HG03442 (cell line): ENCODE measurements around the gene CELSR3.

Experiments used
- ATAC-seq: cut with Tn5 transposase; IDR thresholded peaks from one replicate; pipeline ENCODE4 v1.9.1; 2021; ENCODE audit warnings: mild to moderate bottlenecking, moderate library complexity; ENCODE audit not compliant: unreplicated experiment

CELSR3 gene

DNA sequence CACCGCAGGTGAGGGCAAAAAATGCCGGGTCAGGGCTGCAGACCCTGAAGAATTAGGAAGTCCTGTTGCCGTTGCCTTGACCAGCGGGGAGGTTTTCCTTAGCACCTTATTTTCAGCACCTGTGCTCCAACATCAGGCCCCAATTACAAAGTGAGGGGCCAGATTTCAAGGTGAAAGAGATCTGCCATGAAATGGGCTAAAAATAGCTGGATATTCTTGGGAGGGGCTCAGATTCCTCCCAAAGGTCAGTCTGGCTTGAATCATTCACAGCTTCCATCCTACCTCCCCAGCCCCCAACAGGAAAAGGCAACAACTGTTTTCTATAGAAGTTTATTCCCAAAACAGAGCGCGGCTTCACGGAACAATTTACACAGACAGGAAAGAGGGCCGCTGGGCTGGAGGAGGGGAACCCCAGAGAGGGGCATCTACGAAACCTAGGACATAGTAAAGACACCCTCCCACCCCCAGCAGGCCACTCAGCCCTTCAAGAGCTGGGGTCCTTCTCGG is 26.5 kb downstream of the CELSR3 start:
- no peak for ATAC-seq

DNA sequence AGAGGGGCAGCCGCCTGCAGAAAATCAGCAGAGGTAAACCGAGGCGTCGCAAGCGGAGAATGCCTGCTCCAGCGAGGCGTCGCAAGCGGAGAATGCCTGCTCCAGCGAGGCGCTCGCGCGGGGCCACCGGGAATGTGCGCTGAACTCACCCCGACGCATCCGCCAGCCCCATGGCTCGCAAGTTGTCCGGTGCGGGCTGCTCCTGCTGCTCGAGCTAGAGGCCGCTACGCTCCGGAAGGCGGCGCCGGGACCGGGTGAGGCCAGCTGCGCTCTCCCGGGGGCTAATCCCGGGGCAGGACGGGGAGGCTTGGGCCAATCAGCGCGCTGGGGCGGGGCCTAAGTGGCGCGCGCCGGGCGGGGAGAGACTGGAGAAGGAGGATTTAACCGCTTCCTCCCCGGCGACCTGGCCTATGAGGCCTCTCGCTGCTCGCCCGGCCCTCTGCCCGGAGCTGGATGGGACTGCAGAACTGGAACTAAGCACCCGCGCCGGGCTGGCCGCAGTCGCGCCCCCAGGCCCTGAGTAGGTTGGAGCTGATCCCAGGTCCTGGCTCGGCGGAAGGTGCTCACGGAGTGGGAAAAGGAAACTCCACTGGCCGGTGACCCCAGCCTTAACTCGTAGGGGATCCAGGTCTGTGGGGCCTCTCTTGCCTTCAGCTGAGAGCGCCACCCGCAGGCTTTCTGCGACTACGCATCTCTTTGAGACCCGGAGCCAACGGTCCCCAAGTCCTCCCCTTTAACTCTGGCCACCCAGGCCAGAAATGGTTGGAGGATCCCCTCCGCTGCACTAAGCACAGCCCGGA is 27.3 kb downstream of the CELSR3 start, which contains the start of gene SLC26A6:
Gene SLC26A6, minus strand, starts transcription at position 240 of the 800 bp plus-strand sequence. Its CDS starts 68 bp downstream, at position 172.
- peak; percentile 89 for ATAC-seq

DNA sequence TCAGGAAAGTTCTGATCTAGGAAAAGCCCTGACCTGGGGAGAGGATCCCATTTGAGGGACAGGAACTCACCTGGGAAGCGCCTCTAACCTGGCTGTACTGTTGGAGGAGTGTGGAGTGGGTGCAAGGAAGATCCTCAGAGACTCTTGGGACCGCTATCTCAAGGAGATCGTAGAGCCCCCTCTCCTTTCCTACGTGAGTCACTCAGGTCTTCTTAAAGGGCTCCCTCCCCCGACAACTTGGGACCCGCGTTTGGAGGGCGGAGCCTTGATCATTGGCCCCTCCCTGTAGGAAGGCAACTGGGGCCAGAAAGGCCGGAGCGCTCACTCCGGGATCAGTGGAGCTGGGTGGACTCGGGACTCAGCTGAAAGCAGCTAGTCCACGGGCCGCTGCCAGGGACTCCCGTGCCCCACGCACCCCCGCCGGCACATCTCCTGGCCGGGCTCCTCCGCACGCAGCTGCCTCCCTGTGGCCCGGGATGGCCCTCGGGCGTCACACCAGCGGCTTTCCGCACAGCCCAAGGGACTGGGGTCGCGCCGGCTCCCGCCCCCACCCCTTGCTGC is 27.9 kb downstream of the CELSR3 start:
- peak; percentile 15 for ATAC-seq

DNA sequence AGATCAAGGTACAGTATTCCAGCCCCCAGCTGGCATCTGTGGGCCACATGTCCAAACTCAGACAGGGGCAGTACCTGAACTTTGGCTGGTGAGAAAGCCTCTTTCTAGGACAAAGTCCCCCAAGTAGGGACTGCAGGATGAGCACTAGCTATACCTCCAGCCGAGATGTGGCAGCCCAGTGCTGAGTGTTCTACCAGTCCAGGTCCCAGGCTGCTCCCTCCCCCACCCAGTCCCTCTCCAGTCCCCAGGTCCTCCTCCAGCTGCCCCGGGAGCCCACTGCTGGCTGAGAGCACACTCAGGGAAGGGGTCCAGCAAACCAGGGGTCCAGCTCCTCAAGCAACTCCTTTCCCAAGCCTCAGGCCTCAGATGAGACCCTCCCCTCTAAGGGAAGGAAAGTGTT is 28.9 kb downstream of the CELSR3 start:
- no peak for ATAC-seq

DNA sequence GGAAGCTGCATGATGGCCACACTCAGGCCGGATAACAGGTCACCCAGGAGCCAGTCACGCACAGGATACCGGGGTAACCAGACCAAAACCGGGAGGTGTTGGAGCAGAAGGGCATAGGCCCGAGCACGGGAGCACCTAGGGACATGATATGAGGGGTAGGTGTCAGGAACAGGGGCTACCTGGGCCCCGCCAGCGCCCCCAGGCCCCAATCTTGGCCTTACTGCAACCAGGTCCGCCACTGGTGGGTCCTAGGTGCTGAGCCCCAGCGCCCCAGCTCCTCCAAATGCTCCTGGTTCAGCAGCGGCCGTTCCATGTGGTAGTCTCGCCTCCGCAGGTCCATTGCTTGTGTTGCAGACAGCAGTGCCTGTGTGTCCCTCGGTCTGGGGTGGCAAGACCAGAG is 29.4 kb downstream of the CELSR3 start:
- no peak for ATAC-seq

DNA sequence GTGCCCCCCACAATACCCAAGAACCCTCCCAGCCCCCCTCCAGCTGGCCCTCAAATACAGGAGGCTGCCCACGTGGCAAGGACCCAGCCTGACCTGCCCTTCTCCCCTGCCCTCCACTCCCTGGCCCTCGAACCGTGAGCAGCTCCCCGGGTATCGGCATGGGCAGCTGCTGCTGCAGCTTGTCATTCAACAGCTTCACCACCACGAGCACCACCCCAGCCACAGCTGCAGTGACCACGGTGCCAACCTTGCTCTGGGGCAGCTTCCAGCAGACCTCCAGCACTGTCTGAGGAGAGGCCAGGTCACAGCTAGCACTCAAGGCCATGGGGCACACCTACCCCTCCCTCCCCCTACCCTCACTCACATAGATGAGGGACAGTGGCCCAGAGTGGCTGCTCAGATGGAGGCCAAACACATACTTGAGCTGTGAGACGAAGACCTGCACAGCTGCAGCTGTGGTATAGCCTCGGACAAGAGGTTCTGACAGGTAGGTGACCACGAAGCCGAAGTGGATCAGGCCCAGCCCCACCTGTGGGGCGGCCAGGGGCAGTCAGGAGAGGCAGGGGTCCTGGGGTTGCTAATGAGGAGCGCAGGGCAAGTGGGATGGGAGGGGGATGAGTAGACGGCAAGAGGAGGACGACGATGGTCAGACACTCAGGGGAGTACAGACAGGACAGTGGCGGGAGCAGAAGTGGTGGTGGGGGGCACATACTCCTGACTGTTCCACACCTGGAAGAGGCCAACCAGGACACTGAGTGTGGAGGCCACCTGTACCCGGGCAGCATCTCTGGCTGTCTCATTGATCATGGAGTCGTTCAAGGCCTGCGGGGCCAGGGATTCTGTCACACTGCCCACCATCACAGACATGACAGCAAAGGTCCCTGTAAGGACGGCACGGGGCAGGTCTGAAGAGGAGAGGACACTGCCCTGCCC is 30.9 kb downstream of the CELSR3 start:
- ATAC-seq = no peak

DNA sequence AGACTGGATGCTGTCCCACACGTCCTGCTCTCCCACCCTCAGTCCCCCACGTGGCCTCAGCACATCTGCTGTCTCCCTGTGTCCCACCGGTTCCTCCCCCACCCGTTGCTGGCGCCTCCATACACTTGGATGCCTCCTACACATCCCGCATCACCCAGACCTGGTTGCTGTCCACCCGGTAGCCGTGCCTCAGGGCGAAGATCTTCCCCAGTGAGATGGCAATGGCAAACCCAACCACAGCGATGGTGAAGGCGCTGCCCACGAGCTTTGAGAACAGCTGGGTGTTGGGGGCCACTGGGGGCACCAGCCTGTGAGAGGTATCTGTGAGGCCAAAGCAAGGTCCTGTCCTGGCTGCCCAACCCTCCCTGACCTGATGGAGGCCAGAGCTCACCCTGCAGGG is 31.9 kb downstream of the CELSR3 start:
- ATAC-seq = no peak

DNA sequence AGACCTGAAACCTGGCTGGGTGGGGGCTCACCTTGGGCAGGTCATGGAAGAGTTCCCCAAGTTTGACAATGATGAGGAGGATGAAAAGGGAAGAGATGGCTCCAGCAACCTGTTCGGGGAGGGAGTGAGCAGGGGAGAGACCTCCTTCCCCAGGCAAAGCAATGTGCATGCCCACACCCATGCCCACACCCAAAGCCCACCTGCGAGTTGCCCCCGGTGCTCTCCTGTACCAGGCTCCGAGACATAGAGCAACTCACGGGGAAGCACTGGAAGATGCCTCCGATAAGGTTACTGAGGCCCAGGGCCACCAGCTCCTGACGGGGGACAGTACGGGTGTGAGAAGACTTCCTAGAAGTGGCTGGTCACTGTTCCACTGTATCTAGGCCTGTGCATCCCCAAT is 32.3 kb downstream of the CELSR3 start:
- no peak for ATAC-seq

DNA sequence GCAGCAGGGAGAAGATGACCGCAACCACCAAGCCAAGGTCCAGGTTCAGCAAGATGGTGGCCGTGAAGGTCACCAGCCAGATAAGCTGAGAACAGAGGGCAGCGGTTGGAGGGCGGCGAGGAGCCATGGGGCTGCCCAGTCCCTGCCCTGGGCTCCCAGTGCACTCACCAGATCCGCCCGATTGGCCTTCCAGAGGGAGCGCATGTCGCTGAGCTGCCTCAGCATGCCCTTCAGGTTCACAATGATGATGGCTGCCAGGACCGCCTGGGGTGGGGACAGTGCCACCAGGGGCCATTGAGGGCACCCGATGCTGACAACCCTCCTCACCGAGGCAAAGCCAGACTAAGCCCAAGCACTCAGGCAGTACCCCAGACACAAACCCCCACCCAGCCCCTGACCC is 32.8 kb downstream of the CELSR3 start:
- no peak for ATAC-seq

DNA sequence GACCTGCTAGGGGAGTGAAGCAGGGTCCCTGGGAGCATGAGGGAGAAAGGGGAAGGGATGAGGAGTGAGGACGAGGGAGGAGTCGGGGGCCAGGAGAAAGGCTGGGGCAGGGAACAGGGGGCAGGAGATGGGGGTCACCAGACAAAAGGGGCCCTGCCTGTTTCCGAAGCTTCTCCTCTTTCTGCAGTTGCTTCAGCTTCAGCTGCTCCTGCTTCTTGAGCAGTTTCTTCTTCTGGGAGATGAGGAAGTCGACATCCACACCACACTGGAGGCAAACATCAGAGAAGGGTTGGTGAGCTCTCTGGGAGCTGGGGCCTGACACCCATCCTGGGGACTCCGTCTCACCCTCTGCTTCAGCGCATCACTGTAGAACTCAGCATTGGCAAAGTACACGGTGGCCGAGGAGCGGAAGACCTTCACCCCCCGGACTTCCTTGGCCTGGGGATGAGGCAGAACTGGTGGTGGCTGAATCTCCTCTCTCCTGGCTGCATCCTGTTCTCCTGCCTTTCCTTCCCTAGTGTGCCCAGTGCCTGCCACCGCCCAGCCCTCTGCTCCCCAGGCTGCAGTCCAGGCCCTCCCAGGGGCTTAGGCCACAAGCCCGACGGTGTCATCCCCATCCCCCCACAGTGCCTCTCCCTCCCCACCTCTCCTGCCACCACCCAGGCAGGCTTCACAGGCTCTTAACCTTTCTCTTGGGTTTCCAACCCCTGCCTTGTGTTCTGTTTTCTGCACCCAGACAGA is 34.2 kb downstream of the CELSR3 start:
- no peak for ATAC-seq

DNA sequence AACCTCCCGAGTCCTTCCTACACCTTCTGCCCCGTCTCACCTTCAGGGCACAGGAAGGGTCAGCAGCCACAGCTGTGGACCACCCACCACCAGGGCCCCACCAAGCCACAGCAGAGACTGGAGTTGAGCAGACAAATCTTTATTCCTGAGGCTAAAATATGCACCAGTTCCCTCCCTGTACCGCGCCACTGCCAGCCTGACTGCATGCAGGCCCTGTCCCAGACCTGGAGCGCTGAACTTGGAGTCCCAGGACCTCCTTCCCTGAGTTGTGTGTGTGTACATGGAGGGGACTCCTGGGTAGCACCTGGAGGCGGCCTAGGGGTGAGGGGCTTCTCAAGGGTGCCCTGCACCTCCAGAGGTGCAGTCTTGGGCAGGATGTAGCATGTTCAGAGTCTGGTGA is 37.1 kb downstream of the CELSR3 start:
- ATAC-seq = no peak

DNA sequence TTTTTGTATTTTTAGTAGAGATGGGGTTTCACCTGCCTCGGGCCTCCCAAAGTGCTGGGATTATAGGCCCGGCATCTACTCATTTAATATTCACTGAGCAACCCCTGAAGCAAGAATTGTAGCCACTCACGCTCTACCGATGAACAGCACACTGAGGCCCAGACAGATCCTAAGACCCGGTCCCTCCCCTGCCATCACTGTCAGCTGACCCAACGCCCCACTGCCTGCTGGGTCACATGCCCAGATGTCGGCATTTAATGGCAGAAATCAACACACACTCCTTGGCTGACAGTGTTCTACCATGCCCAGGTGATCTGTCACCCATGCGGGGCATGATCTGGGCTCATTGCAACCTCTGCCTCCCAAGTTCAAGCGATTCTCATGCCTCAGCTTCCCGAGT is 37.9 kb downstream of the CELSR3 start:
- no peak for ATAC-seq

DNA sequence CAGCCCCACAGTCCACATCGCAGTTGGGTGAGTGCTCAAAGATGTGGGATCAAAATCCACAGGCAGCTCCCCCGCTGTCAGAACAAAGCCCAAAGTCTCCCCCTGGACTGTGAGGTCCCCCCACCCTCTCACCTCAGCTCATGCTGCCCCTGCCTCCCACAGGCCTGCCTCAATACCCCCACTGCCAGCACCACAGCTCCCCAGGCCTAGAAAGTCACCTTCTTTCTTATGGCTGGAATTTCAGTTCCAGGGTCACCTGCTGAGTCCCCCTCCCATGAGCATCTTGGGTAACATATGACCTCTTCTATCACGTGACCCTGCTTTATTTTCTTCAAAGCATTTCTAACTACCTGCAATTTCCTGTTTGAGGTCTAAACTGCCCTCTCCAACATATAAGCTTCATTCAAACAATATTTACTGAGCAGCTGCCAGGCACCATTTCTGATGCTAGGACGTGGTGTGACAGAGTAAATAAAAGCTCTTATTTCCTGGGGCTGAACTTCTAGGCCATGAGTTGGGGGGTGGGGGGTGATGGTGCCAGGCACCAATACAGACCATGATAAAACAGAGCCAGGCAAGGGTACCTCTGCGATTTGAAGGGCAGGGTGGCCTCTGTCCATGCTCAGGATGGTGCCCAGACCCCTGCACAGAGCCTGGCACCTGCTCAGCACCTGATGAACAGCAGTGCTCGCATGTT is 38.7 kb downstream of the CELSR3 start:
- ATAC-seq = no peak

DNA sequence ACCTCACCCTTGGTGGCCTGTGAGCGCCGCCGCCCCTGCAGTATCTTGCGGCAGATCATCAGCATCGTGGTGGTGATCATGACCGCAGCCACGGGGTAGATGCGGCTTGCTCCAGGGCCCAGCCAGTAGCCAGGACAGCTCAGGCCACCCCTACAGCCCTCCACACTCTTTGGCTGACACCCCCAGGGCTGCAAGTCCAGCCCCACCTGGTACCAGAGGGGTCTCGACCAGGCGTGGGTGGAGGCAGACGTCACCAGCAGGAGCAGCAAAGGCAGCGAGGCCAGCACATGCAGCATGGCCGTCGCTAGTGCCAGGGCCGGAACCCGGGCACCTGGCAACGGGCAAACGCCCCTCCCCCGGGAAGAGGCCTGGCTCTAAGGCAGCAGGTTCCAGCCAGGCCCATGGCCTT is 41.2 kb downstream of the CELSR3 start, which contains the start of gene TMEM89:
Gene TMEM89, minus strand, starts transcription at position 309 of the 409 bp plus-strand sequence. Its CDS starts 13 bp downstream, at position 296.
- no peak for ATAC-seq

DNA sequence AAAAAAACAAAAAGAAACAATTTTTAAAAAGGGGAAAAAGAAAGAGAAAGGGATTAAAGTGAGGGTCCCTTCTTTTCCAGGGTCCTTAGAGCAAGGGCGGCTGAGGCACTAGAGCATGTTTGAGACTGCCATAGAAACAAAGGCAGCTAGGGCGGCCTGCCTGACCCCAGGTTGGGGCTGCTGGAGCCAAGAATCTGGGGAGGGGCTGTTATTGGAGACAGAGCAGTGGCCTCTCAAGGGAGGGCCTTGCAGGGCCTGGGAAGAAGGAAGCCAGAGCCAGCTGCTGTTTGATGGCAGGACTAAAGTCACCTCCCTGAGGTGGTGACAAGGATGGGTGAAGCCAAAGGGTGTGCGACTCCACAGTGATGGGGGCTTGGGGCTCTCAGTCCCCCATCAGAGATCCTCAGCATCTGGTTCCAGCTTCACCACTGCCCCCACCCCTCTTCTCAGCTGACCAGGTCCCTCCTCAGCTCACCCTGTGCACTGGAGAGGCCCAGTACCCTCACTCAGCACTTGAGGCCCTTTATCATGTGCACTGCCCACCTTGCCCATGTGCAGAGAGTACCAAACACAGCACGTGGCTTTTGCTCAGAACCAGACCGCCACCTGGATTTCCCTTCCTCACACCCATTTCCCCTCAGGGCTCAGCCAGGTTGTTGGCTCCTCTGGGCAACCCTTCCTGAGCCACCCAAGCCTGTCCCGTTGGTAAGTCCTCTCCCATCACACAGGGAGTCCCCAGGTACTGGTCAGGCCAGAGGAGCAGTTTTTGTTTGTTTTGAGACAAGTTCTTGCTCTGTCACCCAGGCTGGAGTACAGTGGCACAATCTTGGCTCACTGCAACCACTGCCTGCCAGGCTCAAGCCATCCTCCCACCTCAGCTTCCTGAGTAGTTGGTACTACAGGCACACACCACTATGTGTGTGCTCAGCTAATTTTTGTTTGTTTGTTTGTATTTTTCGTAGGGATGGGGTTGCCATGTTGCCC is 42.9 kb downstream of the CELSR3 start:
- no peak for ATAC-seq

DNA sequence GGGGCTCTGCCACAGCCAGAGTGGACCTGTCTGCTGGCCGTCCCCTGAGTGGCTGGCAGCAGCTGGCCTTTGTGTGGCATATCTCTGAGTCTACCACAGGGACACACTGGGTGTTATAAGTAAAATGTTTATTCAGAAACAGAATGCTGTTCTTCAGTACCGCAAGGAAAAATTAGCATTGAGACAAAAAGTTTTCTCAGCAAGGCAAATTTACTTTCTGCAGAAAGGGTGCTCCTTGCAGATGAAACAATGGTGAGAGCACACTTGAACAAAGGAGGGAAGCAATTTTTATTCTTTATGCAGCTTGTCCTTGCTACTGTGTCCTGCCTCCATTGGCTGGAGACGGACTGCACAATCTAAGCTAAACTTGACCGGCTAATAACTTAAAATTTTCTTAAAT is 45.1 kb downstream of the CELSR3 start:
- ATAC-seq = no peak

DNA sequence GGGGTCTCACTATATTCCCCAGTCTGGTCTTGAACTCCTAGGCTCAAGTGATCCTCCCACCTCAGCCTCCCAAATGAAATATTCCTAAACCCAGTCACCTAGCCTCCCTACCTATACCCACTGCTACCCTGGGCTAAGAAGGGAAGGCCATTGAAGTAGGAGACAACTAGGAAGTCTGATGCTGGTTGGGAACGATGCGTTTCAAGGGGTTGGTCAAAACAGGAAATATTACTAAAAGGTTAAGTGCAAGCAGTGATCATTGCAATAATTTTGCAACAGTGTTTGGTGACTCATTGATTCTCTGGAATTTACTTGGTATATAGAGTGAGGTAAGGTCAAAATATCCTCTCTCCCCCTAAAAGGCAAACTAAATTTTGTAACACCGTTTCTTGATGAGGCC is 48.6 kb downstream of the CELSR3 start:
- ATAC-seq = no peak

DNA sequence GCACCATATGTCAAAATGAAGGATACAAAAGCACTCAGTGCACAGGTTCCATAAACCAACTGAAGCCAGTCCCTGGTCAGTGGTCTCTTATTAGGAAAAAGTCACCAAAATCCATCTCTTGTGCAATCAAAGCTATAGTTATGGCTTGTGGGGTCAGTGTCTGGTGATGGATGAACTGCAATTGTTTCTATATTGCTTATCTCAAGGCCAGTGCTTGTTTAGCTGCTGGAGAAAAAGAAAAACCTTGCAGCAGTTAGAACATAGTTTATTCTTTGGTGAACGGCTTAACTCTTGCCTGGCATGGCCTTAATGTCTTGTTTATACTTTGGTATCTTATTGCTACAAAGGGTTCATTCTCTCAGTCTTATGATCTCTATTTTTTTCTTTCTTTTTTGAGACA is 50.4 kb downstream of the CELSR3 start:
- no peak for ATAC-seq
